Measurements from ENCODE around the gene CRMP1.

GRCh38 chr4:5940470-5941203 lies 47.8 kb upstream of the CRMP1 start:
- TF ChIP-seq CTCF (IDR thresholded peaks at IDR 0.05 in 4 of 5, conservative IDR thresholded peaks at IDR 0.05 in 1 of 5) (no peak), POLR2A (IDR thresholded peaks at IDR 0.05) (no peak)

Data from gastrocnemius medialis (tissue), 4 donors.